MCF 10A (cell line): ENCODE results near the gene GRID1. TPM values are rescaled to one million over a fixed set of nuclear protein-coding genes. Genes with fewer than 3 reads are reported as not detected.

Experiments
- BruUV-seq: library from RNA; stranded (reverse); fragments of 400-500 nt; replicated peaks from 2 replicates; lab custom pipeline; 2021; lab: Mats Ljungman, UMichigan
- CTCF ChIA-PET: fragments of 300-600 bp; sonication (Branson Sonifier 250); formaldehyde crosslinking; extraction: SDS; loops from one replicate; lab custom pipeline; 2021; ENCODE audit warnings: antibody characterized with exemption, inconsistent platforms; lab: Yijun Ruan, JAX
- POLR2A ChIA-PET: fragments of 300-600, 350-650 bp; sonication (Branson Sonifier 250); formaldehyde crosslinking; extraction: SDS; loops from one replicate; lab custom pipeline; 2020; ENCODE audit warnings: antibody characterized with exemption, inconsistent platforms; lab: Yijun Ruan, JAX
- DNase-seq: peaks from one replicate; pipeline ENCODE4 v3.0.0-alpha.2; 2018; ENCODE audit not compliant: unreplicated experiment
- H3K27ac Mint-ChIP-seq: one replicate; pipeline ENCODE4 v1.8.0; 2022; ENCODE audit warnings: mild to moderate bottlenecking, low read depth, mixed read lengths; ENCODE audit not compliant: unreplicated experiment
- H3K27me3 Mint-ChIP-seq: one replicate; pipeline ENCODE4 v1.8.0; 2022; ENCODE audit warnings: mixed read lengths; ENCODE audit not compliant: insufficient read depth, unreplicated experiment
- H3K36me3 Mint-ChIP-seq: one replicate; pipeline ENCODE4 v1.8.0; 2022; ENCODE audit warnings: mild to moderate bottlenecking, moderate library complexity, mixed read lengths; ENCODE audit not compliant: insufficient read depth, unreplicated experiment
- H3K4me1 Mint-ChIP-seq: one replicate; pipeline ENCODE4 v1.8.0; 2022; ENCODE audit warnings: mixed read lengths; ENCODE audit not compliant: insufficient read depth, unreplicated experiment
- H3K4me3 Mint-ChIP-seq: one replicate; pipeline ENCODE4 v1.8.0; 2022; ENCODE audit warnings: mild to moderate bottlenecking, moderate library complexity, mixed read lengths; ENCODE audit not compliant: unreplicated experiment
- H3K9me3 Mint-ChIP-seq: one replicate; pipeline ENCODE4 v1.8.0; 2022; ENCODE audit warnings: mixed read lengths; ENCODE audit not compliant: unreplicated experiment
- intact Hi-C: fragments of 100-400 bp; cut with micrococcal nuclease; formaldehyde crosslinking; loops from 2 replicates; pipeline ENCODE4 v1.14.1; 2022
- total RNA-seq: library from RNA; stranded (reverse); gene quantifications from 2 replicates; pipeline ENCODE4 v1.2.3, GENCODE V29; 2022
- TF ChIP-seq, protein P1 (sequence below): fragments of 200-600 bp; IDR thresholded peaks from one replicate; pipeline ENCODE4 v1.8.0; 2022; ENCODE audit warnings: antibody characterized with exemption, mild to moderate bottlenecking; ENCODE audit not compliant: unreplicated experiment

GRID1 gene
- total RNA-seq, 1 experiment from 2014 or later: not detected

DNA sequence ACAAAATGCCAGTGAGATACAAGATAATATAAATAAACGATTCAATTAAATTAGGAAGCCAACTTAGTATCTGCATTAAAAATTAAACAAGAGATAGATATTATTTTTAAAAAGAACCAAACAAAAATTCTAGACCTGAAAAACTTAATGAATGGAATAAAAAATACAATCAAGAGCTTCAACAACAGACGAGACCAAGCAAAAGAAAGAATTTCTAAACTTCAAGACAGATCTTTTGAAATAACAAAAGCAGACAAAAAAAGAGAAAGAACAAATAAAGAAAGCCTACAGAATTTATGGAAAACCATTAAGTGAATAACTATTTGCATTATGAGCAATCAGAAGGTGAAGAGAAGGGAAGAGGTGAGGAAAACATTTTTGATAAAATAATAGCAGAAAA lies 555.2 kb downstream of the GRID1 start:
- CTCF ChIA-PET: interaction anchor here (0.6 kb wide), 1 partner anchor 279 kb away, joined by 3 read pairs; no protein-coding TSS in a partner anchor
- Mint-ChIP-seq H3K27me3 (no peaks in the 10 kb centered on the region), H3K4me1 (no peaks in the 10 kb centered on the region), H3K4me3 (no peak overlapping the region), H3K36me3 (no peaks in the 10 kb centered on the region), H3K9me3 (peaks cover 28% of the 10 kb centered on the region), H3K27ac (no peak overlapping the region)
- no TSS peak for BruUV-seq
- DNase-seq: no peak
- TF ChIP-seq, protein P1, sequence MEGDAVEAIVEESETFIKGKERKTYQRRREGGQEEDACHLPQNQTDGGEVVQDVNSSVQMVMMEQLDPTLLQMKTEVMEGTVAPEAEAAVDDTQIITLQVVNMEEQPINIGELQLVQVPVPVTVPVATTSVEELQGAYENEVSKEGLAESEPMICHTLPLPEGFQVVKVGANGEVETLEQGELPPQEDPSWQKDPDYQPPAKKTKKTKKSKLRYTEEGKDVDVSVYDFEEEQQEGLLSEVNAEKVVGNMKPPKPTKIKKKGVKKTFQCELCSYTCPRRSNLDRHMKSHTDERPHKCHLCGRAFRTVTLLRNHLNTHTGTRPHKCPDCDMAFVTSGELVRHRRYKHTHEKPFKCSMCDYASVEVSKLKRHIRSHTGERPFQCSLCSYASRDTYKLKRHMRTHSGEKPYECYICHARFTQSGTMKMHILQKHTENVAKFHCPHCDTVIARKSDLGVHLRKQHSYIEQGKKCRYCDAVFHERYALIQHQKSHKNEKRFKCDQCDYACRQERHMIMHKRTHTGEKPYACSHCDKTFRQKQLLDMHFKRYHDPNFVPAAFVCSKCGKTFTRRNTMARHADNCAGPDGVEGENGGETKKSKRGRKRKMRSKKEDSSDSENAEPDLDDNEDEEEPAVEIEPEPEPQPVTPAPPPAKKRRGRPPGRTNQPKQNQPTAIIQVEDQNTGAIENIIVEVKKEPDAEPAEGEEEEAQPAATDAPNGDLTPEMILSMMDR: no peak
- intact Hi-C loops: no loop called here
- POLR2A ChIA-PET: no interaction called here

DNA sequence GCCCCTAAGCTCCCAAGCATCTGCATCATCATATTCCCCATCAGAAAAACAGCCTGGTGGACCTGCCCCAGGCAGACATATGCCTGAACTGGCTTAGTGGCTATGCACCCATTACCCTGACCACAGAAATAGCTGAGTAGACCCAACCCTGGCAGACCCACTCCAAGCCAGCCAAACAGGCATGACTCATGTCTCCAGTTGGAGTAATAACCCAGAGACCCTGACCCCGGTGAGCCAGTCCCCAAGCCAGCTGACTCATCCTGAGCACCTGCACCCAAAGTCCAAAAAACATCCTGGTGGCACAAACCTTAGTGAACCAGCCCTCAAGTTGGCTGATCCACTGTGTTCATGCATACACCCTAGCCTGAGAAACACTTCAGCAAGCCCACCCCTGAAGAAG lies 555.9 kb downstream of the GRID1 start:
- Mint-ChIP-seq H3K27me3 (no peaks in the 10 kb centered on the region), H3K36me3 (no peaks in the 10 kb centered on the region), H3K9me3 (peaks cover 28% of the 10 kb centered on the region), H3K4me1 (no peaks in the 10 kb centered on the region), H3K27ac (no peak overlapping the region), H3K4me3 (no peak overlapping the region)
- DNase-seq: no peak
- ChIA-PET CTCF (no interaction called here), POLR2A (no interaction called here)
- intact Hi-C loops: no loop called here
- no TSS peak for BruUV-seq
- TF ChIP-seq, protein P1: no peak

DNA sequence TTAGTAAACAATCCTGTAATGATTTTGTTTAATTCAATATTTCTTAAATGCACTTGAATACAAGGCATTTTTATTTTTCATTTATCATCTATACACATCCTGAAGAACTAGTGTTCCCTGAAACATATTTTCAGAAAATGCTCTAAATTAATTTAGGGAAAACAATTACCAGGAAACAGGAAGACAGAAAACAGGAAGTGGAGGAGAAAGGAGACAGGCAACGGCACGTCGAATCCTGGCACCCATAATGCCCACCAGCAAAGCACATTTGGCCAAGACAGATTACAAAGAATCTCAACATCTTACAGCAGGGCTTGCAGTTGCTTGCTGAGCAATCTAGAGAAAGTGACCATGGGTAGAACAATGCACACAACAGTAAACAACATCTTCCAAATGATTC lies 571.1 kb downstream of the GRID1 start:
- ChIA-PET CTCF (interaction anchor here (0.8 kb wide), 1 partner anchor 928 kb away, joined by 3 read pairs; no protein-coding TSS in a partner anchor), POLR2A (no interaction called here)
- Mint-ChIP-seq H3K27me3 (no peaks in the 10 kb centered on the region), H3K36me3 (no peaks in the 10 kb centered on the region), H3K27ac (no peak overlapping the region), H3K4me1 (peaks cover 5% of the 10 kb centered on the region), H3K9me3 (peaks cover 8% of the 10 kb centered on the region), H3K4me3 (no peak overlapping the region)
- TF ChIP-seq, protein P1: no peak
- no peak for DNase-seq
- no TSS peak for BruUV-seq
- intact Hi-C loops: no loop called here

DNA sequence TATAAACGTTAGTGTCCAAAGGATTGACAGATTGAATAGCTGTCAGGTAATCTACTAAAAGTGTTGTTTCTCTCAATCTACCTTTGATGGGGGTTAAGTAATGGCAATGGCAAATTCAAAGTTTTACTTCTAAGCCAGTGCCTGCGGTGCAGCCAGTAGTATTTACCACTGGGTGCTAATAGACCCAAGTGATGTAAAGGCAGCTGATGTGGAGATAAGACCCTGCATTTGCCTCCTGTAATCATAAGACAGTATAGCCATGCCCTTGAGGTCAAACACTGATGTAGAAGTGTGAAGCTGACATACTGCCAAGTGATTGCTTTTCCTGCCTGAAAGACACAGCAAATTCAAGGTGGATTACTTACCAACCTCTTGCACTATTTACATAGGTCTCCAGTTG lies 572.0 kb downstream of the GRID1 start:
- no peak for DNase-seq
- no peak overlapping the region for H3K27ac Mint-ChIP-seq
- H3K4me1 Mint-ChIP-seq: peaks cover 4% of the 10 kb centered on the region
- H3K9me3 Mint-ChIP-seq: peaks cover 8% of the 10 kb centered on the region
- ChIA-PET CTCF (no interaction called here), POLR2A (no interaction called here)
- no peak overlapping the region for H3K4me3 Mint-ChIP-seq
- TF ChIP-seq, protein P1: no peak
- intact Hi-C loops: loop anchor here (5.0 kb wide), 1 partner anchor 247 kb away; no protein-coding TSS in a partner anchor
- no TSS peak for BruUV-seq
- no peaks in the 10 kb centered on the region for H3K36me3 Mint-ChIP-seq
- no peaks in the 10 kb centered on the region for H3K27me3 Mint-ChIP-seq
